GM21360 (cell line): Measurements from ENCODE around the gene LTV1.

Experiments used
- ATAC-seq: cut with Tn5 transposase; IDR thresholded peaks from one replicate; pipeline ENCODE4 v1.9.1; 2021; ENCODE audit warnings: mild to moderate bottlenecking, moderate library complexity; ENCODE audit not compliant: unreplicated experiment

The LTV1 gene

DNA sequence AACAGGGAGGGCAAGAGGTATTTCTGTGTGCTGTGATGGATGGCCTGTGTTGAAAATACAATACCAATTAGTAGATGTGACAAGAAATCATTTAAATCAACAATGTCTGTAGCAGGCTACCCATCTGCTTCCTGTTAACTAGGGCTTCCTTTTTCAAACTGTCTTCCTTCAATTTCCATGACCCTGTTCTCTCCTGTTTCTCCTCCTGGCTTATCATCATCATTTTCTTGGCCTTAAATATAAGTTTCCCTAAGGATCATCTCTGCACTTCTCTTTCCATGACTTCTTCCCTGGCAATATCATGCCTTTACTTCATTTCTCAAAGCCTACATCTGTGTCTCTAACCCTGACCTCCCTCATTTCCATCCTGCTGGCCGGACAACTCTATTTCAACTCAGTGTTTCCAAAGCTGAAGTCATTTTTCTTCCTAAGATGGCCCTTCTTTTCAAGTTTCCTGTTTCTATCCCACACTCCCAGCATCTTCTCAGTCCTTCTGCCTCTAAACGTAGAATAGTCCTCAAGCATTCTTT is 39.3 kb downstream of the LTV1 start:
- ATAC-seq, result no peak

GRCh38 chr6:143884216-143884900 is 41.2 kb downstream of the LTV1 start:
- ATAC-seq, result no peak

DNA sequence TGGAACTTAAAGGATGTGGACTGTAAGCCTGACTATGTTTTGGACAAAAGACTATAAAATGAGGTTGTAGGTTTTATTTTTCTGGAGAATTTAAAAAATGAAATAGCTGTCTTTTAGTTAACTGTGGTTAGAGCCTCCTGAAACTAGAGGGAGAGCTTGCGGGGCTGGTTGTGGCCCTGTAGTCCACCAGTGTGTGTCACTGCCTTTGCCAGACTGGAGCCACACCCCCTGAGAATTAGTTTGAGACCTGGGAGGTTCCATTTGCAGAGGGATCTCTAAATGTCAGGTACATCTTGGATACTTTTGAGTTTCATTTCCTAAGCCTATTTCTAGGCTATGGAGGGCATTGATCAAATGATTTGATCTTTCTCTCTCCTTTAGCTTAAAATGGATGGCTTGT is 42.0 kb downstream of the LTV1 start:
- ATAC-seq, result no peak

DNA sequence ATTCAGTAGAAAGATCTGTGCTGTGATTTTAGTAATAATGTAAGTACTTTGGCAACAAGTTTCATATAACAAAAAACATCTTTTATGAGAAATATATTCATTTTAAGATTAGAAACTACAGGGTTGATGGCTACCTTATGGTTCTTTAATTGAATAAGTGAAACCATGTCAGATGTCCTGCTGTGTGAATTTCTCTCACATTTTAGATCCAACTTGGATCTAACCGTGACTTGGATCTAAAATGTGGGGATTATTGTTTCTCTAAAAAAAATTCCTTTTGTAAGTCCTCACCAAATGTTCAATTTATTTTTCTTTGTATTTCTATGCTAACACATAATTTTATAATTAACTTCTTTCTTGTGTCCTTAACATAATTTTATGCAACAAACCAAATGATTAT is 51.5 kb downstream of the LTV1 start:
- no peak for ATAC-seq

- no peak for ATAC-seq
These were observed 53.2 kb downstream of the LTV1 start for GRCh38 chr6:143896126-143896860.

DNA sequence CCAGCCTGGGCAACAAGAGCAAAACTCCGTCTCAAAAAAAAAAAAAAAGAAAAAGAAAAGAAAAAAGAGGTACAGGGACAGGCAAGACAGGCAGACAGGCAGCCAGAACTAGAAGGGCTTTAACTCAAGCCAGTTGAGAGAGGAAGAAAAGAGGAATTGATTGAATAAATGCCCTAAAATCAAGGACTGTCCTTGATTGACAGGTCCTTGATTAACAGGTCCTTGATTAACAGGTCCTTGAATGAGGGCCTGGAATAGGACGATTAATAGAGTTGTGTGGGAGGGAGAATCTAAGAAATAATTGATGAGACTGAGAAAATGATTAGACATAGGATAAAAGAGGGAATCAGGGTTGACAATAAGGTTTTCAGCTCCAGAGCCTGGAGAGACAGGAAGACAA is 57.2 kb downstream of the LTV1 start:
- ATAC-seq, result no peak

DNA sequence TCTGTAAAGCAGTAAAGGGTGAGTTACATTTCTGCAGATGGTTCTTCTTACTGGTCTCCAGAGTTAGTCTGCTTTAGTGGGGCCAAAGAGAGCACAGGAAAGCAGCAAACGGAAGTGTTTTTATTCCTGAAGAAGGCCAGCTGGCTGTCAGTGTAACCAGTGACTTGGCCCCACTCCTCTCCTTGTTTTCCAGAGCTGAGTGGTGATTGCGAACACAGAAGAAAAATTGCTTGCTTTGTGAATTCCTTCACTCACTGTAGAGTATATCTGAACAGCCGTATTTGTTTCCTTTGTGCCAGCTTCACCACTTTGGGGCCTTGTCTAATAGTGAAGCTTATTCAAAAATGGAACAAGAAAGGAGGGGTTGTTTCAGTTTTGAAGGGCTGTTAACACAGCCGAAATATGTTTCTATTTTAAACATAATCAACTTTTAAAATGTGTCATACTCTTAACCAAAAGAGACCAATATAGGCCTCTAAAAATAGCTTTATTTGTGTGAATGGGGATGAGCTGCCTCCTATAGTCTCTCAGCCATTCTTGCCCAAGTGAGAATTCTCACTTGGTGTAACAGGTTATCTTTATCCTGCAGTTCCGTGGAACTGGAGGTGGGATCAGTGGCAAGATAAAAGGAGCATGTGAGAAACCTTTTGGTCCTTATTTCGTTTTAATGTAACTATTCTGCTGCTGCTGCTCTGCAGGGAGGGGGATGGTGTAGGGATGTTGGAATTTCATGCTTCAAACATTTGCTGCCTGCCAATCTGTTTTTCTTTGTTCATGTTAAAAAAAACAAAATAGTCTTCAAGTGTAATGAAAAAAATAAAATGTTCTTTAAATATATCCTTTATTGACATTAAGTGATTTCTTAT is 59.0 kb downstream of the LTV1 start:
- ATAC-seq, result peak; percentile 97

- no peak for ATAC-seq
These were observed 59.7 kb downstream of the LTV1 start for GRCh38 chr6:143902827-143903226.

- no peak for ATAC-seq
These were observed 67.9 kb downstream of the LTV1 start for GRCh38 chr6:143911028-143911427.

GRCh38 chr6:143912671-143913070 is 69.5 kb downstream of the LTV1 start:
- ATAC-seq, result no peak
